Measurements from ENCODE around the gene DENND4A.

DNA sequence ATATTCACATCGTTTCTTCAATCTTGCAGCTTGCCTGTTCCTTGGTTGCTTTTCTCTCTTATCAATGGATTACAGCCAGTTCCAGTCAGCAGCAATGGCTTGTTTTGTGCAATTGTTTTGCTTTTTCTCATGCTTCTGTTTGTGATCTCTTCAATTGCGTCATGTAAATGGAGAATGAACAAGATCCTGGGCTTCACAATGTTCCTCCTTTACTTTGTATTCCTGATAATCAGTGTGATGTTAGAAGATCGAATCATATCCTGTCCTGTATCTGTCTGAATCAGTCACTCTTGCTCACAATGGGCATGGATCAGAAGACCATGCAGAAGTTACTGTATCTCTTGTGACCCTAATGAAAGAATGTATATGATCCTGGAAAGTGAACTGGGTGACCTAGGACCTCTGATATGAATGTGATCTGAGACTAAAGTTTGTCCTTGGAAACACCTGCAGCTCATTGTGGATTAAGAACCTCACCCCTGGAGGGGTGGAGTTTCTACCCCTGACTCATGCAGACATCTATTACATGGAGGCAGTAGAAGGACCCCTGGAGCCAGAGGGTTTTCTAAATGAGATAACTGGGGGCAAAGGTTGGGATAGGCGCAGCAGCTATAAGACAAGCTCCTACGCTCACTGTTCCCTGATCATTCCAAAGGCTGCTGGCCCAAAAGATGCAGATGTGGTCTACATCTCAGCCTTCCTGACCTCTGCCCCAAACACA, 138.1 kb downstream of the DENND4A start:
- TF ChIP-seq, protein P1, sequence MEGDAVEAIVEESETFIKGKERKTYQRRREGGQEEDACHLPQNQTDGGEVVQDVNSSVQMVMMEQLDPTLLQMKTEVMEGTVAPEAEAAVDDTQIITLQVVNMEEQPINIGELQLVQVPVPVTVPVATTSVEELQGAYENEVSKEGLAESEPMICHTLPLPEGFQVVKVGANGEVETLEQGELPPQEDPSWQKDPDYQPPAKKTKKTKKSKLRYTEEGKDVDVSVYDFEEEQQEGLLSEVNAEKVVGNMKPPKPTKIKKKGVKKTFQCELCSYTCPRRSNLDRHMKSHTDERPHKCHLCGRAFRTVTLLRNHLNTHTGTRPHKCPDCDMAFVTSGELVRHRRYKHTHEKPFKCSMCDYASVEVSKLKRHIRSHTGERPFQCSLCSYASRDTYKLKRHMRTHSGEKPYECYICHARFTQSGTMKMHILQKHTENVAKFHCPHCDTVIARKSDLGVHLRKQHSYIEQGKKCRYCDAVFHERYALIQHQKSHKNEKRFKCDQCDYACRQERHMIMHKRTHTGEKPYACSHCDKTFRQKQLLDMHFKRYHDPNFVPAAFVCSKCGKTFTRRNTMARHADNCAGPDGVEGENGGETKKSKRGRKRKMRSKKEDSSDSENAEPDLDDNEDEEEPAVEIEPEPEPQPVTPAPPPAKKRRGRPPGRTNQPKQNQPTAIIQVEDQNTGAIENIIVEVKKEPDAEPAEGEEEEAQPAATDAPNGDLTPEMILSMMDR (IDR thresholded peaks at IDR 0.05): no peak
- TF ChIP-seq HOXA7 (CRISPR knock-in tag; IDR thresholded peaks at IDR 0.05) (no peak), SMC3 (IDR thresholded peaks at IDR 0.05) (no peak), RCOR1 (IDR thresholded peaks at IDR 0.05; ENCODE audit: low read depth, low read length) (no peak), ZNF302 (CRISPR knock-in tag; IDR thresholded peaks at IDR 0.05) (no peak), KDM1A (IDR thresholded peaks at IDR 0.05; ENCODE audit: low read depth) (no peak), BHLHE40 (IDR thresholded peaks at IDR 0.05; ENCODE audit: low read depth, low read length) (no peak), POLR2A (IDR thresholded peaks at IDR 0.05; ENCODE audit: low read length) (no peak), EP300 (IDR thresholded peaks at IDR 0.05) (no peak)
- TF ChIP-seq, protein P2, sequence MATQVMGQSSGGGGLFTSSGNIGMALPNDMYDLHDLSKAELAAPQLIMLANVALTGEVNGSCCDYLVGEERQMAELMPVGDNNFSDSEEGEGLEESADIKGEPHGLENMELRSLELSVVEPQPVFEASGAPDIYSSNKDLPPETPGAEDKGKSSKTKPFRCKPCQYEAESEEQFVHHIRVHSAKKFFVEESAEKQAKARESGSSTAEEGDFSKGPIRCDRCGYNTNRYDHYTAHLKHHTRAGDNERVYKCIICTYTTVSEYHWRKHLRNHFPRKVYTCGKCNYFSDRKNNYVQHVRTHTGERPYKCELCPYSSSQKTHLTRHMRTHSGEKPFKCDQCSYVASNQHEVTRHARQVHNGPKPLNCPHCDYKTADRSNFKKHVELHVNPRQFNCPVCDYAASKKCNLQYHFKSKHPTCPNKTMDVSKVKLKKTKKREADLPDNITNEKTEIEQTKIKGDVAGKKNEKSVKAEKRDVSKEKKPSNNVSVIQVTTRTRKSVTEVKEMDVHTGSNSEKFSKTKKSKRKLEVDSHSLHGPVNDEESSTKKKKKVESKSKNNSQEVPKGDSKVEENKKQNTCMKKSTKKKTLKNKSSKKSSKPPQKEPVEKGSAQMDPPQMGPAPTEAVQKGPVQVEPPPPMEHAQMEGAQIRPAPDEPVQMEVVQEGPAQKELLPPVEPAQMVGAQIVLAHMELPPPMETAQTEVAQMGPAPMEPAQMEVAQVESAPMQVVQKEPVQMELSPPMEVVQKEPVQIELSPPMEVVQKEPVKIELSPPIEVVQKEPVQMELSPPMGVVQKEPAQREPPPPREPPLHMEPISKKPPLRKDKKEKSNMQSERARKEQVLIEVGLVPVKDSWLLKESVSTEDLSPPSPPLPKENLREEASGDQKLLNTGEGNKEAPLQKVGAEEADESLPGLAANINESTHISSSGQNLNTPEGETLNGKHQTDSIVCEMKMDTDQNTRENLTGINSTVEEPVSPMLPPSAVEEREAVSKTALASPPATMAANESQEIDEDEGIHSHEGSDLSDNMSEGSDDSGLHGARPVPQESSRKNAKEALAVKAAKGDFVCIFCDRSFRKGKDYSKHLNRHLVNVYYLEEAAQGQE (IDR thresholded peaks at IDR 0.05): no peak
